NOMO-1 (cell line): ENCODE measurements around the gene SIGMAR1.

Experiments used
- DNase-seq, 2 experiments: peaks; one replicate each; lab custom pipeline; 2025; ENCODE audit not compliant: unreplicated experiment in 2 of 2; lab: John Stamatoyannopoulos, UW

The SIGMAR1 gene

GRCh38 chr9:34637356-34638137, at the start of gene SIGMAR1:
TSS of gene SIGMAR1 (minus strand) at chr9:34637787. CDS start at chr9:34637697, 90 bp downstream.
- DNase-seq, result peak; percentile 94 to 95

- peak in 1 of 2 experiments; percentile 41 for DNase-seq
These were observed 49.1 kb upstream of the SIGMAR1 start for GRCh38 chr9:34686732-34687131.

GRCh38 chr9:34686231-34686630, 48.6 kb upstream of the SIGMAR1 start:
- DNase-seq, result no peak

- no peak for DNase-seq
These were observed 48.0 kb upstream of the SIGMAR1 start for GRCh38 chr9:34685591-34685990.

- DNase-seq, result no peak
These were observed 47.2 kb upstream of the SIGMAR1 start for GRCh38 chr9:34684816-34685215.

- no peak for DNase-seq
These were observed 46.6 kb upstream of the SIGMAR1 start for GRCh38 chr9:34684145-34684544.

- DNase-seq, result no peak
These were observed 38.3 kb upstream of the SIGMAR1 start for GRCh38 chr9:34675869-34676268.

- peak; percentile 18 to 23 for DNase-seq
These were observed 37.6 kb upstream of the SIGMAR1 start for GRCh38 chr9:34675048-34675714.

GRCh38 chr9:34674440-34674839, 36.9 kb upstream of the SIGMAR1 start:
- DNase-seq, result no peak

GRCh38 chr9:34671307-34671706, 33.7 kb upstream of the SIGMAR1 start:
- DNase-seq, result no peak

GRCh38 chr9:34669809-34670562, 32.4 kb upstream of the SIGMAR1 start:
- DNase-seq, result no peak

GRCh38 chr9:34665381-34666250, 28.0 kb upstream of the SIGMAR1 start:
- DNase-seq, result peak; percentile 98

- DNase-seq, result no peak
These were observed 27.4 kb upstream of the SIGMAR1 start for GRCh38 chr9:34665067-34665380.

- peak; percentile 82 to 86 for DNase-seq
These were observed 26.9 kb upstream of the SIGMAR1 start for GRCh38 chr9:34664281-34665066.

- no peak for DNase-seq
These were observed 25.7 kb upstream of the SIGMAR1 start for GRCh38 chr9:34663303-34663605.

- DNase-seq, result no peak
These were observed 25.1 kb upstream of the SIGMAR1 start, which contains the start of gene CCL27 for GRCh38 chr9:34662526-34663302. TSS of gene CCL27 (minus strand) at chr9:34662657. CDS start at chr9:34662633, 24 bp downstream.

GRCh38 chr9:34659592-34660253, 22.1 kb upstream of the SIGMAR1 start:
- no peak for DNase-seq

GRCh38 chr9:34658461-34658860, 20.9 kb upstream of the SIGMAR1 start:
- DNase-seq, result no peak

GRCh38 chr9:34656992-34657391, 19.4 kb upstream of the SIGMAR1 start:
- no peak for DNase-seq
